HG02943 (cell line): ENCODE results near the gene CTLA4.

Experiments used
- ATAC-seq: cut with Tn5 transposase; IDR thresholded peaks from one replicate; pipeline ENCODE4 v1.9.1; 2021; ENCODE audit warnings: mild to moderate bottlenecking, low read depth, moderate library complexity; ENCODE audit not compliant: unreplicated experiment

Gene CTLA4

DNA sequence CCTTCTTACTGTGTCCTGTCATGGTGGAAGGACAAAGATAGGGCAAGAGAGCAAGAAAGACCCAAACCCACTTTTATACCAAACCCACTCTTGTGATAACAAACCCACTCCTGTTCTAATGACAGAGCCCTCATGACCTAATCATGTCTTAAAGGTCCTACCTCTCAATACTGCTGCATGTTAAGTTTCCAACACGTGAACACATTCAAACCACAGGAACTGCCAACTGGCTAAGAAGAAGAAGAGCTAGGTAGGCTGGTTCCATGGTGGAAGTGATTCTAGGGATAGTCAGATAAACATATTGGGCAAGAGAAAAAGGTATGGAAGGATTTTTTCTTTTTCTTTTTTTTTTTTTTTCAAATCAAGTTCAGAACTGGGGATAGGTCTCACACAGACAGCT, 22.0 kb downstream of the CTLA4 start:
- ATAC-seq = no peak

DNA sequence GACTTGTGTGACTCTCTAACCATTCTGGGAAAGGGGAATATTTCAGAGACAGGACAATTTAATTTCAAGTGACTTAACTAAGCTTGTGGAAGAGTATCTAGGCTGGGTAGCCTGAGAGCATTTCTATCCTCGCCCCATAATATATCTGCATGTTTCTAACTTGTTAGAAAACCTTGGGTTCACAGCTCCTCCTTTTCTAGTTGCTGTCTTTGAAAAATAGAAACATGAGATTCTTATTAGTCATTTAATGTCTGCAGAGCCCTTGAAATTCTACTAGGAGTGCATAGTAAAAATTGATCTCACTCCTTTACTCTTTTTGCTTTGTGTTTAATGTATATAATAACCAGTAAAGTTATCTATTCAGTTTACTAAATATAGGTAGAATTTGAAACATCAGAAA, 22.4 kb downstream of the CTLA4 start:
- no peak for ATAC-seq

GRCh38 chr2:203890733-203891132, 23.2 kb downstream of the CTLA4 start:
- no peak for ATAC-seq

GRCh38 chr2:203891474-203891873, 23.9 kb downstream of the CTLA4 start:
- ATAC-seq = no peak

DNA sequence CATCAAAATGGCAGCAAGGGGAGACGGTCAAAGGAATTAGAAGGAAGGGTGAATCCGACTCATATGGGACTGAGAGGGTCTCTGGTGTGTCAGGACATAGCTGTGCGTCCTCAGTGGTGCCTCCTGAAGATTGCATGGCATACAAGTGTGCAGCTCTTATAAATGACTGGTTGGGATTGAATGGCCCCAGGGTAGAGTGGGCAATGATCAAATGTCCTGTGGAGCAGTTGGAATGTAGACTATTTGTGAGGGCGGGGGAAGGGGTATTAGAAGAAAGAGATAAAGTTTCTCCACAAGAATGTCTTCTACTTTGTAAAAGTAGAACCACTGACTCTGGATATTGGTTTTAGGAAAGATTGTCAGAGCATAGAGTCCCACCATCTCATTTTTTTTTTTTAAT, 24.6 kb downstream of the CTLA4 start:
- no peak for ATAC-seq

DNA sequence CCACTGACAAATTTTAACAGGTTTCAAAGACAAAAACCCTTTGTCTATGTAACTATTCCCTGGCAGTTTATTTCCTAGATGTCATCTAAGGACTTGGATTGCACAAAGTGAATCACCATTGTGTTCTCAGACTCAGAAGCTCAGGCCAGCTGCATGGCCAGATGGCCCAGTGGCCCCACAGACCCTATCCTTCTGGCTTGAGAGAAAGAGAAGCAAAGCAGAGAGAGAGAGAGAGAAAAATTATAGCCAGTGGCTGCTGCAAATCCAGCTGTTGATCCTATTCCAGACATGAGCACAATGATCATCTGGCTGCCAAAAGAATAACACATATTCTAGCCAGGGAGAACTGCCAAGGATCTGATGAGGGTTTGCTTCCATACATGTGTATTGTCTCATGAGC, 25.8 kb downstream of the CTLA4 start:
- ATAC-seq = no peak

DNA sequence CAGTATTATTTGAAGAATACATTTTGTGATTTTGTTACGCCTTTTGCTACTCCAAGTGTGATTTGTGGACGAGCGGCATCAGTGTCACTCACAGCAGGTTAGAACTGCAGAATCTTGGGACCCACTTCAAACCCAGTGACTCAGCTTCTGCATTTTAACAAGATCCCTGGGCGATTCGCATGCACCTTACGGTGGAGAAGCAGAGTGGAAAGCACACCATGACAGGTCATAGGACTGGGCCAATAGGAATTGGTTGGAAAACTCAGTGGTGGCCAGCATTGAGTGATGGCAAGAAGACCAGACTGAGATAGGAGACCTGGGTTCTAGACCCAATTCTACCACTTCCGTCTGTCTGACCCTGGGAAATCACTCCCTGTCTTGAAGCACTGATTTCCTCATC, 26.3 kb downstream of the CTLA4 start:
- no peak for ATAC-seq

DNA sequence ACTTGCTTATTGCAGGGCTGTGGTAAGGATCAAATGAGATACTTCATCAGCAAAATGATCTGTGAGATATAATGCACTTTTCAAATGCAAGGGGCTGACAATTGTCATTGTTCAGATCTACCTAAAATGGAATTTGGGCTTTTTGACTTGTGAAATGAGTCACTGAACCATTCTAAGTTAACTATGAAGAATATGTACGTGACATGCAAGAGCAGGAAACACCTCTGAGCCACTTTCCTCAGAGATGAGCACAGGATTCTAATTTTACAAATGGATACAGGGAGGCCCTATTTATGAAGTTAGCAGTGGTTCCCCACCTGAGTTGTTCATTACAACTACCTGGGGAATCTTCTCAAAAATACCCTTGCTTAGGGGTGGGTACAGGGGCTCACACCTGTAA, 26.7 kb downstream of the CTLA4 start:
- no peak for ATAC-seq

DNA sequence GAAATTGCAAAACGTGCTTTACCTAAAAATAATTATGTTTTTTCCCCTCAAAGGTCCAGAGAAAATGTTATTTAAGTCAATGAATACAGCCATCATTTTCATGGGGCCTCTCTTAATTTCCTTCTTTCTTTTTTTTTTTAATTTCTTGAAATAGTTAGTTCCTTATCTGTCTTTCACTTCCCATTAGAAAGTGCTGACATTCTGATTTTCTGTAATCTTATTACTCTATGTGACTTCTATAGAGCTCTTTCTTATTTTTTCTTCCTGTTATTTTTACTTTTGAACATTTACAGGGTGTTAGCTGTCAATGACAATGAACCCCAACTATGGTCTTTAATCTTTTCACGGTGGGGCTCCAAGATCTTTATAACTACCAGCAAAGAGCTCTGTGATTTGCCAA, 30.0 kb downstream of the CTLA4 start:
- ATAC-seq = no peak

- ATAC-seq = no peak
These were observed 31.1 kb downstream of the CTLA4 start for GRCh38 chr2:203898657-203899056.

GRCh38 chr2:203900253-203900652, 32.7 kb downstream of the CTLA4 start:
- no peak for ATAC-seq

DNA sequence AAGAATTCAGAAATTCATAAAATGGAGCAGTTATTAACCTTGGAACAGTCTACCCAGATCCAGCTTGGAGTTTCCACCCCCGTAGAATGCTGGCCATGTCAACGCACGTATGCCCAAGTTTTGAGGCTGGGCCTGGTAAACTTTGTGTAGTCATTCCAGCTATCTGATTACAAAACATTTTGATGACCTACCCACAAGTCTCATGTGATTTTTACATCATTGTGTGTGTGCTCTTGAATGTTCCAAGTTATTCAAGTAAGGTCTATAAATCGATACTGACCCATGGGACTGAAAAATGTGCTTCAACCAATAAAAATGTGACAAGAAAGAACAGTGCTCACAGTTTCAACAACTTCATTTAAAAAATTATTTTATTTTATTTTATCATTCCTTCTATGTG, 36.5 kb downstream of the CTLA4 start:
- ATAC-seq = no peak

GRCh38 chr2:203905656-203906055, 38.1 kb downstream of the CTLA4 start:
- no peak for ATAC-seq

- no peak for ATAC-seq
These were observed 40.7 kb downstream of the CTLA4 start for GRCh38 chr2:203908066-203908796.

DNA sequence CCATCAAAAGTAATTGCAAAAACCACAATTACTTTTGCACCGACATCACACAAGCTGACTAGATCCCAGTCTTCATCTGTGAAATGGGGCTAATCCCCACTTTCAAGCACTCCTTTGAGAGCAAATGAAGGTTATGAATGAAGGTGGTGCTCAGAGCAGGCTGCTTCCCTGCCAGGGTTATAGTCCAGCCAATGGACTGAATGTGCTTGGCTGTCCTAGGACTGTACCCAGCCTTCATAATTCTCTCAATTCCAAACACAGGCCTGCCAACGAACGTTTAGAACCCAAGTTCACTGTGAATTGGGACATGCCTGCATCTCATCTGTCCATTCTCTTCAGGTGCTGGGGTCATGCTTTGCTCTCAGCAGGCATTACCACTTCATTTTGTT, 41.2 kb downstream of the CTLA4 start:
- ATAC-seq = no peak

DNA sequence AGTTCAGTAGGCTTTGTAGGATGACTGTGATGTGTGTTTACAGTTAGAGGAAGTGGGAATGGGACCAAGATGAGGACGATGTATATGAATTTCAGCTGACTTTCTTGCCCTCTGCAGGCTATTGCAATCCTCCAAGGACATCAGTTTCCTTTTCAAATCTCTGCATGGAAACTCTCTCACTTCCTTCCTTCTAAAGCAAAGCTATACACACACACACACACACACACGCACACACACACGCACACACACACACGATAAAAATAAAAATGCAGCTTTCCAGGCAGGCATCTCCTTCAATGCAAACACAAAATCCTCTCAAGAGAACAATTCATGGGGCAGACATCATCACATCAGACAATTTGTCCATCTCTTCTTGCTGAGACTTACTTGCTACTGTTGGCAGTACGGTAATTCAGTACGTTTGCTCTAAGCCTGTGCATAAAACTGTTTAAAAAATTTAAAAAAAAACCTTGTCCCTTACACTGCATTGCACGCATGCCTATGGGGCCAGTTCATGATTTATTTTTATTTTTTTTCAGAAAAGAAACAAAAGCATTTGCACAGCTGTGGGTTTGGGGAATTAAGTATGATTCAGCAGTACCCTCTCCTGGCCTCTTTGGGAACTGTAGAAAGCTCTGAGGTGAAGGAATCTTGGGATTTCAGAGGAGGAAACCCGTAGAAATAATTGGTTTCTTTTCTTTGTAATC, 41.8 kb downstream of the CTLA4 start:
- no peak for ATAC-seq

GRCh38 chr2:203909974-203910373, 42.4 kb downstream of the CTLA4 start:
- ATAC-seq = no peak

DNA sequence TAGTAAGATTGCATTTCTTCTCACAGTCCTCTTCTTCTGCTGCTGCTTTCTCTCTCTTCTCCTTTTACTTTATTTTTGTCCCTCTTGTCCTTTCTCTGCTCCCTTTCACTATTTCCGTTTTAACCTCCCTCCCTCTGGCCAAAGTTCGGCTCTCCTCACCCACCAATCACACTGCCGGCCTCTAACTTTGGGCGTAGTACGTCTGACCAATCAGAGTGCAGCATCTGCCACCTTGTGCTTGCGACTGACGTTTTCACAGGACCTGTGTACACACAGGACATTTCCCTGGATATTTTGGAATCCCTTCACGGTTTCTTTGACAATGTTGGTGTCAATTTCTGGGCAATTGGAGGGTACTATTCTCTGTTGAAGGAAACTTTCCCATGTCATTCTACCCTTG, 46.4 kb downstream of the CTLA4 start:
- ATAC-seq = no peak

- no peak for ATAC-seq
These were observed 47.1 kb downstream of the CTLA4 start for GRCh38 chr2:203914546-203915182.

DNA sequence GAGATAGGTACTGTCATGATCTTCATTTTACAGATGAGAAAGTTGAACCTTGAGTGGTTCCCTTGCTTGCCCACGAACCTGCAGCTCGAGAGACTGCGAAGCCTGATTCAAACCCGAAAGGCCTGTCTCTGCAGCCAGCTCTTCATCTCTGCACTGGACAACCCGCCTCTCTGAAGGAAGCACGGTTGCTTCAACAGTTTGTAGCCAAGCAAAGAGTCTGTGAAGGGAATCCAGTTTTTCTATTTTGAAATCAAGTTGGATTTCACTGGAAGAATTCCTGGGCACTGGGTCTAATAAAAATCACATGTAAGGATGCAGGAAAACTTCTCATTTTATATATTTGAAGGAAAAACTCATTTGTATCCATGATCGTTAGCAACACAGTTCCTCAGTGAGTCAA, 47.7 kb downstream of the CTLA4 start:
- no peak for ATAC-seq

- no peak for ATAC-seq
These were observed 49.2 kb downstream of the CTLA4 start for GRCh38 chr2:203916756-203917155.

- no peak for ATAC-seq
These were observed 50.7 kb downstream of the CTLA4 start for GRCh38 chr2:203918264-203918663.
